GM18498 (cell line): ENCODE data around the gene ST3GAL4.
"Not testable (repeated sequence)": the region's sequence is repeated elsewhere in the genome, so short reads cannot be mapped to it uniquely, and the experiment has no call there.

ENCODE experiments used
- ATAC-seq: cut with Tn5 transposase; IDR thresholded peaks from one replicate; pipeline ENCODE4 v1.9.1; 2021; ENCODE audit warnings: mild to moderate bottlenecking, moderate library complexity; ENCODE audit not compliant: unreplicated experiment

The ST3GAL4 gene

DNA sequence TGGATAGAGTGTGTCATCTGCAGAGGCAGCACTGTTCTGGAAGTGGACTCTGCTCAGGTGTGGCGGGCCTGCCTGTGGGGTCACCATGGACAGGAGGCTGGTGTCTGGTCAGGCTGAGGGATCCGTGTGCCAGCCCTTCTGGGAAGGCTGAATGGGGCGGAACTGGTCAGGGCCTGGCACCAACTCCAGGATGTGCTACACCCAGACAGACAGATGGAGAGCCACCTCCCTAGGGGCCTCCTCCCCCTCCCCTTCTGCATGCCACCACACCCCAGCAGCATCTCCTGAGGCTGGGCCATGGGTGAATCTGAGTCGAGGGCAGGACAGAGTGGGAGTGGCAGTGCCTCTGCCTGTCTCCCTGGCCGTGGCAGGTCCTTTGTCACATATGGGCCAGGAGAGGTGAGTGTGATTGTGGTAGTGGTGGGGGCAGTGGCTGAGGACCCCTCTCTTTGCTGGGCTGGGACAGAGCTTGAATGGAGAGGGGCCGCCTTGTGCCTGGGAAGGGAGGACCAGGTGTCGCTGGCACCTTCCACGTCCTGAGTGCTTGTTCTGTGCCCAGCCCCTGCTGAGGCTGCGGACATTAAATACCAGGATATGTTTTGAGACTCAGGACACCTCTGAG, 29.1 kb downstream of the ST3GAL4 start:
- ATAC-seq: no peak

DNA sequence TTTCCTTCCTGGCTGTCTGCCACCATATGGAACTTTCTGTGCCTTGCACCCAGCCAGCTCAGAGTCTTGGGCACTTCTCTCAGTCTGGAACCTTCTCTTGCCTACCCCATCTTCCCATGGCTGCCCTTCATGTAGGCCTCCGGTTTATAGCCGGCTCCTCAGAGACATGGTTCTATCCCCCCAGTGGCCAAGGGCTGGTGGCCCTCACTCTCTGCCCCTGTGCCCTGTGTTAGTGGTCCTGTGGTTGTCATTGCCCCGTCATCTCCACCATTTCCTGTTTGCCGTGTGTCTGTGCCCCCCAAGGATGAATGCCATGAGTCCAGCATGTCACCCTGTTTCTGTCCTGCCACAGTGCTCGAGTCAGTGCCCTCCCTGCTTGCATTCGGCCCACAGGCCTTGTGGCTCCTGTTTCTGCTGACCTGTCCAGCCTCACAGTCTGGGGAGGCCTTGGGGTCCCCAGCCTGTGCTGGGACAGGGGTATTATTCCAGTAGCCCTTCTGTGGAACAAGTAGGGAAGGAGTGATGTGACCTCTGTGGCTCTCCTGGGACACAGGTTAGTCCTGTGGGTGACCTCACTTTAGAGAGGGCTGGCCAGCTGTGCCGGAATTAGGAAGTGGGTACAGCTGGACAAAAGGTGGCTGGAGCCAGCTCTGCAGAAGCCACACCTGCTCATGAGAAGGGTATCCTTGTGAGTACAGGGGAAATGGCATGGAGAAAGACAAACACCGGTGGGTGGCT, 30.7 kb downstream of the ST3GAL4 start:
- ATAC-seq: no peak

DNA sequence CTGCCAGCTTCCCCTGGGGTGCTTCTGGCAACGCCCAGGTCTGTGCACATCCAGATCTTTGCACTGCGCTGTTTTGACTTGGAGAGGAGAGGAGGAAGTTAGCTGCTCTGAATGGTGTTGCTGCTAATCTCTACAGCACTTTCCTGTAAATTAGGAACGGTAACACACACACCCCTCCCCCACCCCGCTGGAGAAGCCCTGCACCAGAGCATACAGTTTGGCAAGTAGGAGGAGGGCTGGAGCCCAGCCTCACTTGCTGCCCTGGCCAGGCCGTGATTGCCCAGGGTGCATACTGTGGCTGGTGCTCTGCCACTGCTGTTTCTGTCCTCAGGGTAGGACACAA, 31.2 kb downstream of the ST3GAL4 start:
- not testable (repeated sequence) for ATAC-seq

DNA sequence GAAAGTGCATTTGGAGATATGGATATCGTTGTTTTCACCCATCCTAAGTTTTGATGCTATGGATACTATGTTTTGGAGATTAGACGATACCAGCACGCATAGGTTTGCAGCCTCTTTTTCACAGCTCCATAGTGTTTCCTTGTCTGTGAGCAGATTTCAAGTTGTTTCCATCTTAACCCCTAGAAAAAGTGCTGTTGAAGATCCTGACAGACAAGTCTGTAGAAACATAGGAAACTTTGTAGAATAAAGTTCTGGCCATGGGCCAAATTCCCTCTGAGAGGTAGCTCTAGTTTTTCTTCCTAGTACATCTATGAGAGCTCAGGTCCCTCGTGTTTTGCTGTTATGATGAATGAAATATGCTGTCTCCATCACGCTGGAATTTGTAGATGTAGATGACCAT, 32.4 kb downstream of the ST3GAL4 start:
- ATAC-seq: no peak

DNA sequence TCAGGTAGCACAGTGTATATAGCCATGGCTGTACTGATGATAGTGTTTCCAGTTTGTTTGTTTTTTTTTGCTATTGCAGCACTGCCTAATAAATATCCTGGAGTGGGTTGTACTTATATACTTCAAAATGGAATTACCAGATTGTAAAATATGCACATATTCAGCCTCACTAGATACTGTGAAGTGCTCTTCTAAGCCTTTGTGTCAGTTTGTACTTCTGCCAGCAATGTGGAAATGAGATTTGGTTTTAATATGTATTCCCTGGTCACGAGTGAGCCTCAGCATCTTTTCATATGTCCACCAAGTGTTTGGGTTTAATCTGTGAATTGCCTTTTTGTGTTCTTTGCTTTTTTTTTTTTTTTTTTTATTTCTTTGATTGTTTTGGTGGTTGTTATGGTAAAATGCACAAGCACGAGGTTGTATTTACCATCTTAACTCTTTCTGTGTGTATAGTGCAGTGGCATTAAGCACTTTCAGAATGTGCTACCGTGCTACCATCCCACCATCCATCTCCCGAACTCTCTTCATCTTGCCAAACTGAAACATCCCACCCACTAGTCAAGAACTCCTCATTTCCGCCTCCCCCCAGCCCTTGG, 34.9 kb downstream of the ST3GAL4 start:
- no peak for ATAC-seq

DNA sequence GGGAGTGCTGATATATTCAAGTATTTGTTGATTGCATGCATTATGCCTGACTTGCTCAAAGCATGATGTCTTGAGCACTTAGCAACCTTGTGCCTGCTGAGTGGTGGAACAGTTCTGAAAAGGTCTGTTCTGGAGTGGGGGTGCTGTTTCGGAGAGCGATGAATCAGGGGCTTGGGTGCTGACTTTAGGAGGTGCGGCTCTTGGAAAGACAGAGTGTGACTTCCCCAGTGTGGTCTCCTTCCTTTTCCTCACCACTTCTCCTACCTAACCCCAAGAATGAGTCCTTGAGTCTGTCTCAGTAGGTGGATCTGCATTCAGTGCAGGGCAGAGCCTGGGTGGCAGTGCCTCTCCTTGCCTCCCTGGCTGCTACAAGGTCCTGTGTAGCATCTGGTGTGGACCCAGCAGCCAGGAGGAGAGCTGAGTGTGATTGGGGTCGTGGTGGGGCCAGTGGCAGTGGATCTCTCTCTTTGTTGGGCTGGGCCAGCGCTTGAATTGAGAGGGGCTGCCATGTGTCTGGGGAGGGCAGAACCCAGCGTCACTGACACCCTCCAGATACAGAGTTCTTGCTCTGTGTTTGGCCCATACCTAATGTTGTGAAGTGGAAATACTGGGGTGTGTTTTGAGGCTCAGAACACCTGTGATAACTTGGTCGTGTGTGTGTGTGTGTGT, 35.9 kb downstream of the ST3GAL4 start:
- ATAC-seq: no peak

DNA sequence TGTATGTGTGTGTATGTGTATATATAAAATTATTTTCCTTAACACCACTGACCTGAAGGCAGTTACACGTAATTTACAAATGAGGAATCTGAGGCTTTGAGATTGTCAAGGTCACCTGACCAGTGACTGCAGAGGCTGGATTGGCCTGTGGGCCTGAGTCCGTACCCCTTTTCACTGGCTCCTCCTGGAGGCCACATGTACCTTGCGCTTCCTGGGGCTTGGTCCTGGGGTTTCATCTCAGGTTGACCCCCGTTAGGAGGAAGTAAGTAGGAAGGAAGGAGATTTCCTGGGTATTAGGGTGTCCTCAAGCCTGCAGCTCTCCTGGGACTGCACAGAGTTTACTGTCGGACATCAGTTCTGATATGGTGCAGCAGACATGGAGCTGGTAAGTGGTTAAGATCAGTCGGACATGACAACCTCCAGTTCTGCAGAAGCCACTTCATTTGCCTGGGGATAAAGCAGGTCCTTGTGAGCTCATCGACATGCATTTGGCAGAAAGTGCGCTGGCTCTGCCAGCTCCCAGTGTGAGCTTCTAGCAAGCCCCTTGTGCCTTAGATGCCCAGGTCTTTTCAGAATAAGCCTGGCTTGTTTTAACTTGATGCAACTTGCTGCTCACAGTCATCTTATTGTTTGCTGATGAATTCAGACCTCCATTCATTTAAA, 36.6 kb downstream of the ST3GAL4 start:
- ATAC-seq: peak; percentile 75

DNA sequence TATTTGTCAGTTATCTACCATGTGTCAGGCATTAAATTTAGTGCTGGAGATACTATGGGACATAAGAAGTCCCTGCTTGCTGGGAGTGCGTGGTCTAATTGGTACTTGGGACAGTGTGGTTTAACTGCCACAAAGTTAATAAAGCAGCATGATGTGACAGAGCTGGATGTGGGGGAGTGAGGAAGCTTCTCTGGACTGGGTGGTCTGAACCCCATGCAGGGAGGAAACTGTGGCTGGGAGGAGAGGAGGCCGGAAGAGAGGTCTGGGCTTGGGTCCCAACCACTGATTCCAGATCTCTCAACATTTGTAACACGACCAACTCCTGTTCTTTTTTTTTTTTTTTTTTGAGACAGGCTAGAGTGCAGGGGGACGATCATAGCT, 37.1 kb downstream of the ST3GAL4 start:
- ATAC-seq: peak; percentile 23

DNA sequence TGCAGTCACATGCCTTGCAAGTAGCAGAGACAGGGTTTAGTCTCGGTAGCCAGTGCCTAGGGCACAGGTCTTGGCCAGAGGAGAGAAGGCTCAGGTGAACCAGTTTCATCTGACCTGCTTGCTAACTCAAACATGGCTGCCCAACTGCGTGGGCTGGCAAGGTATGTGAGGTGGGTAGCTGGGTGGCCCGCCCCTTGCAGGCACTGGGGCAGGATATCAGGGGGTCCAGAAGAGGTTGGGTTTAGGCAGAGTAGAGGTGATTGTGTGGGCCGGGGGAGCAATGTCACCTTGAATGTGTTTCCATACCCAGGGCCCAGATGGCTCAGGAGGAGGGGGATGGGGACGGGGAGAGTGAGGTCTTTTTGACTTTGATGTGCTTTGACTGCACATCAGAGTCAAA, 37.7 kb downstream of the ST3GAL4 start:
- ATAC-seq: no peak

DNA sequence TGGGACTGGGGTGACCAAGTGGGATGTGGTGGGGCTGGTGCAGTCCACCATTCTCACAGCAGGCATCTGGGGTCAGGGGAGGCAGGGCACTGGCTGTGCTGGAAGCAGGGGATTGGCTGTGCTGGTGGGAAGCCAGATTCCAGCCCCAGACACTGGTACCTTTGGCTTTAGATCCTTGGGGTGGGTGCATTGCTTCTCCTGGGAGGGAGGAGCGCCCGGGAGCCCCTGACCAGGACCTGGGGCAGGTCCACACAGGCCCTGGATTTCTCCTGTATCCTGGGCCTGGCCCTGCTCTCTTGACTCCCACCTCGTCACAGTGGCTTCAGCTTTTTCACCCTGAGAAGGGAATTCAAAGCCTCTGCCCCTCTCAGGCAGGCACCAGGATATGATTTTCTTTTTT, 38.5 kb downstream of the ST3GAL4 start:
- no peak for ATAC-seq

DNA sequence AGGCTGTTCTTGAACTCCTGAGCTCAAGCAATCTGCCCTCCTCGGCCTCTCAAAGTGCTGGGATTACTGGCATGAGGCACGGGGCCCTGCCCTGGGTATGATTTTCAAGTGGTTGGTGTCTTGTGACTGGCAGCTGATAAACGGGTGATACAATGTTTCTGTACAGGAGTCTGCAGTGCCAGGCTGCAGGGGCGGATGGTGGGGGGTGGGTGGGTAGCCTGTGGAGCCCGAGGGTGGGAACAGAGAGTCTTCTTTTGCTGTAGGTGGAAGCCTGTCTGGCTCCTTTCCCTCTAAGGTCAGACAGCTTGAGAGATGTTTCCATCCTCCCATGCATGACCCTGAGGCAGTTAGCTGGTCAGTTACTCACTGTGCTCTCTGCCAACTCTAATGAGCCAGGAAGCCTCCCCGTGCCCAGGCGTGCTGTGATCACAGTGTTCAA, 39.2 kb downstream of the ST3GAL4 start:
- ATAC-seq: not testable (repeated sequence)

DNA sequence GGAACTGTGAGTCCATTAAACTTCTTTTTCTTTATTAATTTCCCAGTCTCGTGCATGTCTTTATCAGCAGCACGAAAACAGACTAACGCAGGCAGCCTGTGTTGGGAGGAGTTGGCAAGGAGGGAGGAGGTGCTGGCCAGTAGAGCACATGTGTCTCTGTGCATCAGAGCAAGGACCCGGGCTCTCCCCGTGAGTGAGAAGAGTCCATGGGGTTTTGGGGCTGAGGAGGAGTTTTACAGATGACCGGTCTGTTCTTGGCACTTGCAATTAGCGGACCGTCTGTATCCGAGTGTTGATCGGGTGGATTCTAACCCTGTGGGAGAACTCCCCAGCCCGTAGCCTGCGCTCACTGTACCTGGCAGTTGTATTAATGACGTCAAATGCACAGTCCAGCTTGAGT, 40.3 kb downstream of the ST3GAL4 start:
- not testable (repeated sequence) for ATAC-seq

DNA sequence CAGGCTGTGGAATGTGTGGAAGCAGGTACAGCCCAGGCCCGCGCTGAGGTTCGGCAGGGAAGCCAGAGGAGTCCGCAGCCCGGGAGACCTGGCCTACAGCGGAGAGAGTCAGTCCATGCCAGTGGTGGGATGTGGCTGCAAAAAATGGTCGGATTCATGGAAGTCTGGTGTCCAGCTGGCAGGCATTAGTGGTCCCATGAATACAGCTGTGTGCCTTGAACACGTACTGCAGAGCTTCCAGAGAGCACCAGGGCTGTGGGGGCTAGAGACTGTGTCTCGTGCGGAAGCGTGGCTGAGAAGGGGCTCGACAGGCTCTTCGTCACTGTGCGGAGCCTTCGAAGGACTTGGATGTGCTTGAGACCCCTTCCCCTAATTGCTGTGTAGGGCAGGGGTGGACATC, 40.8 kb downstream of the ST3GAL4 start:
- ATAC-seq: not testable (repeated sequence)

DNA sequence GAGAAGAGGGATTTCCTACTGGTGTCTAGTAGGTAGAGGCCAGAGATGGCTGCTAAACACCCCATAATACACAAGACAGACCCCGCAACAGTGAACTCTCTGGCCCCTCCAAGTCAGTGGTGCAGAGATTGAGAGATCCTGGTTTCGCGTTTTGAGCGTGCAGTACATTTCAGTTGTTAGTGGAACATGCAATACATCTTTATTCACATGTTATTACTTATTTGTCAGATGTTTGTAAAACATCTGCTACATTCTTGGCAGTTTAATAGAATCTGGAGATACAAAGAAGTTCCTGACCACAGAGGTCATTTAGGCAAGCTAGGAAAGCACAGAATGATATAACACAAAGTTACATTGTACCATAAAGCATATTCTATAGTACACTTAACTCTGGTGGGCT, 41.5 kb downstream of the ST3GAL4 start:
- ATAC-seq: no peak

DNA sequence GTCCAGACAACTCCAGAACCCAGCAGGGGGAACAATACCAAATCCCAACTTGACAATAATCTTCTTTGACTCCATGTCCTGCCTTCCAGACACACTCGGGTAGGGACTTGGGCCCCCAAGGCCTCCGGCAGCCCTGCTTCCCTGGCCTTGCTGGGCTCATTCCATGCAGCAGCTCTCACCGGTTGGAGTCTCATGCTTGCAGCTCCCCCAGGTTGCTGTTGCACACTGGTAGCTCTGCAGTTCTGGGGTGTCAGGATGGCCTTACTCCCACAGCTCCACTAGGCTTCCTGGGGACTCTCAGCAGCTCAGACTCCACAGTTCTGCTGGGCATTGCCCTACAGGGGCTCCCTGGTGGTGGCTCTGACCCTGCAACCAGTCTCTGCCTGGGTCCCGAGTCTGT, 42.8 kb downstream of the ST3GAL4 start:
- no peak for ATAC-seq

DNA sequence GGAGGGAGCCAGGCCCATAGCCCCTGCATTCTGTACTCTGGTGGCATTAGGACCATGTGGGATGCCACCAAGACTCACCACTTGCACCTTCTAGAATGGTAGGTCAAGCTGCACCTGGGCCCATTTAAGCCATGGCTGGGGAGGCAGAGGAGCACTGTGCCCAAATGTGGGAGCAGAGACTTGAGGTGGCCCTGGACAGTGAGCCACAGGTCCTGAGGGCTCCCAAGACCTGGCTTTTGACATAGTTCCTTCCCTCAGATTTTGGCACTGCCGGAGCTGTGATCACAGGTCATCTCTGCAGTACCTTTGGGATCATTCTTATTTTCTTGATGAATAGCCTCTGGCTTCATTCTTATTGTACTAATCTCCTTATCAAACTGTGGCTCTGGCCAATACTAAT, 43.2 kb downstream of the ST3GAL4 start:
- no peak for ATAC-seq

DNA sequence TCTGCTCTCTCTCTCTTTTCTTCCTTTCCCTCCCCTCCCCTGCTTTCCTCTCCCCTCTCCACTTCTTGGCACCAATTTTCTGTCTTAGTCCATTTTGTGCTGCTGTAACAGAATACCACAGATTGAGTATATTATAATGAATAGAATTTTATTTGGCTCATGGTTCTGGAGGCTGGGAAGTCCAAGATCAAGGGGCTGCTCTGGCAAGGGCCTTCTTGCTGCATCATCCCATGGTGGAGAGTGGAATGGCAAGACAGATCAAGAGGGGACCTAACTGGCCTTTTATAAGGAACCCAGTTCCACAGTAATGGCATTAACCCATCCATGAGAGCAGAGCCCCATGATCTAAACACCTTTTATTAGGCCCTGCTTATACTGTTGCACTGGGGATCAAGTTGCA, 44.5 kb downstream of the ST3GAL4 start:
- ATAC-seq: no peak

DNA sequence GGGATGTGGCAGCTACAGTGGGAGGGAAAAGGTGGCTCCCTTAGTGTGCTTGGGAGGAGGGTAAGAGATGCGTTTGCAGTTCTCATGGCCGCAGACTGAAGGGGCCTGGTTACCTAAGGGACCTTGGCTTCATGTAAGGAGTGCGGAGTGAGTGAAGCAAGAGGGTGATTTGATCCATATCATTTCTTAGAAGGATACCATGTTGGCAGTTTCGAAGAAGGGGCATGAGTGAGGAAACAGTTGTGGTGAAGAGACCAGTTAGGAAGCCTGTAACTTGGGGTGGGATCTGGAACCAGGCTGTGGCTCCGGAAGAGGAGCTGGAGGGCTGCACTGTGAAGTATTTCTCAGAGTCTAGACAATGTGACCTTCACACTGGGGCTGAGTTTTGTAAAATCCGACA, 45.0 kb downstream of the ST3GAL4 start:
- ATAC-seq: no peak

DNA sequence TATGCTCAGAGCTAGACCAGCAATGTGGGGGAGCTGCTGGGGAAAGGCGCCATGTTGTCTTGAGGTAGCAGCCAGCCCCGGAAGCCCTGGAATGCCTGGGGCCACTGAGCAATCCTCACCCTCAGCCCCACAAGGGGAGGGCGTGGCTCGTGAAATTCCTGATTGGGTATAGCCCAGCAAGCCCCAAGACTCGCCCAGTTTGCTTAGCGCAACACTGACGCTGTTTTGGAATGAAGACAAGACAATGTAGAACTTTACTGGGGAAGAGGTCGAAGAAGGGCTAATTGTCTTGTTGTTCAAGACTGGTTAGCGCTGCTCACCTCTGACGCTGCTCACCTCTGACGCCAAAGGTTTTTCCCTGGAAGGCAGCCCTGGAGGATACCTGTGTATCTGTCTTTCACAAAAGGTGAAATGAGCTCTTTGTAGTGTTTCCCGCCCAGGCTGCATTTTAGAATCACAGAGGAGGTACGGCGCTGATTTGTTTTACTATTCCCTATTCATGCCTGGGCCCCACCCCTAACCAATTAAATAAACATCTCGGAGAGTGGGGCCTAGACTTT, 47.6 kb downstream of the ST3GAL4 start:
- ATAC-seq: no peak

DNA sequence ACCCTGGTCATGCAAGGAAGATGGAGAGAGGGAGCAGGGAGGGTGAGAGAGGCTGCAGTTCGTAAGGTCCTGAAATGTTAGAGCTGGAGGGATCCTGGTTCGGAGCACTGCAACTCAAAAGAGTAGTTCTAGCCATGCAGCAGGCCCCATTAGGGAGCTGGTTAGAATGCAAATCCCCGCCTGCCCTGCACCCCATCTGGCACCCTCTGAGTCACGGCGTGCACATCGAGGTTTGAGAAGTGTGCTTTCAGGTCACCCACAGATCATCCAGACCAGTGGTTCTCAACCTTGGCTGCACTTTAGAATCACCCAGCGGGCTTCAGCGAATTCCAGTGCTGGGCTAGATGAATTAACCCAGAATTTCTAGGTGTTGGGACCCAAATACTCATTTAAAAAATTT, 48.2 kb downstream of the ST3GAL4 start:
- ATAC-seq: peak; percentile 99

DNA sequence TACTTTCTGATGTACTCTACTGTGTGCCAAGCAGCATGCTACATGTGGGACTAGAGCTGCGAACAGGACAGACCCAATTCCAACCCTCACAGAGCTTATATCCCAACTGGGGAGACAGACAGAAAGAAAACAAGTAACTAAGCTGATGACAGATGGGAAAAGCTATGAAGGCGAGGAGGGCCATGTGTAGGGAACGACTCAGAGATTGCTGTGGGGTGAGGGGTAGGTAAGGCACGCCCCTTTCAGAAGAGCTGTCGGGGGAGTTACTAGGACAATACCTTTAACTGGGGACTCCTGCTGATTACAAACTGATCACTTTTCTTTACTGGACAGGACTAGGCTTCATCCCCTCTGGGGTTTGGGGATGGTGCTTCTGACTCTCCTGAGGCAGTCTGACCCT, 48.9 kb downstream of the ST3GAL4 start:
- ATAC-seq: no peak
